Measurements from ENCODE around the gene ALDH7A1. TPM values are rescaled to one million over a fixed set of nuclear protein-coding genes. Genes with fewer than 3 reads are reported as not detected.
A peak's percentile ranks its signal among the peaks of the same experiment; 100 is the strongest.

Gene ALDH7A1
- total and polyA plus RNA-seq, 12 donors = 19.5 to 65.7 (median 48.4) TPM

DNA sequence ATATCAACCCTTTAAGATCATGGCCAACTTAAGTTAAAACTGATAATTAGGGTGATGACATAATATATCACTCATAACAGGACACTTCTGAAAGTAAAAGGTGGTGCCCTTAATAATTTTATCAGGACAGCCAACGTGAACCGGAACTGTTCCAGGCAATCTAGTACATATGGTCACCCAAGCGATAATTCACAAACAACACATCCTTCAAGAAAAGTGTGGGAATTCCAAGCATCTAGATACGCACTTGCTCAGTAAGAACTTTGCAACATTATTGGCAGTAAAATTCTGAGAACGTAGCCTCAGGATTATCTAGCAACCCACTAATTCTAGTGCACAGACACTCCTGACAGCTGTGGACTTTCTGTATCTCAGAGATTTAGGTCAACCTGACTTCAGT, 85.7 kb downstream of the ALDH7A1 start:
- Histone ChIP-seq H3K36me3 (no peaks in the 10 kb centered on the region), H3K27ac (peak overlapping the region in 9 of 10 donors; percentile 13 to 83 (median 57)), H3K4me3 (no peak overlapping the region), H3K9me3 (no peaks in the 10 kb centered on the region), H3K27me3 (no peaks in the 10 kb centered on the region), H3K4me1 (peaks cover 0 to 43% (median 15%) of the 10 kb centered on the region in 9 donors)
- TF ChIP-seq, protein P1, sequence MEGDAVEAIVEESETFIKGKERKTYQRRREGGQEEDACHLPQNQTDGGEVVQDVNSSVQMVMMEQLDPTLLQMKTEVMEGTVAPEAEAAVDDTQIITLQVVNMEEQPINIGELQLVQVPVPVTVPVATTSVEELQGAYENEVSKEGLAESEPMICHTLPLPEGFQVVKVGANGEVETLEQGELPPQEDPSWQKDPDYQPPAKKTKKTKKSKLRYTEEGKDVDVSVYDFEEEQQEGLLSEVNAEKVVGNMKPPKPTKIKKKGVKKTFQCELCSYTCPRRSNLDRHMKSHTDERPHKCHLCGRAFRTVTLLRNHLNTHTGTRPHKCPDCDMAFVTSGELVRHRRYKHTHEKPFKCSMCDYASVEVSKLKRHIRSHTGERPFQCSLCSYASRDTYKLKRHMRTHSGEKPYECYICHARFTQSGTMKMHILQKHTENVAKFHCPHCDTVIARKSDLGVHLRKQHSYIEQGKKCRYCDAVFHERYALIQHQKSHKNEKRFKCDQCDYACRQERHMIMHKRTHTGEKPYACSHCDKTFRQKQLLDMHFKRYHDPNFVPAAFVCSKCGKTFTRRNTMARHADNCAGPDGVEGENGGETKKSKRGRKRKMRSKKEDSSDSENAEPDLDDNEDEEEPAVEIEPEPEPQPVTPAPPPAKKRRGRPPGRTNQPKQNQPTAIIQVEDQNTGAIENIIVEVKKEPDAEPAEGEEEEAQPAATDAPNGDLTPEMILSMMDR (IDR thresholded peaks at IDR 0.05) = no peak
- WGBS, 2 donors = 73 to 83% methylated on average over 5 of the region's 5 CpGs
- intact Hi-C loops (cut with DNase I) = no loop called here
- ATAC-seq = peak in 3 of 8 donors; percentile 30 to 35 (median 34)
- DNase-seq = no peak

DNA sequence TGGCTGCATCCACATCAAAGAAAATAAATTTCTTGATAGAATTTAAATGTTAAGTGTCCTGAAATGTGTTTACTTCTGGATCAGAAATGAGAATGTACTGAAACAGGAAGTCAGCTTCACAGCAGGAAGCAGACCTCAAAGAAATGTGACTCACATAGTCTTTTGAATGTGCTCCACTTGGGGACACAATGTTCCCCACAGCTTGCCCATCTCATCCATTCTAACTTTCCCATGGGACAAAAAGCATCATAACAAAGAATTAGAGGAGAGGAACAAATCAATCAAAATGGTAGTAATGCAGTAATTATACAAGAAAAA, 86.1 kb downstream of the ALDH7A1 start:
- DNase-seq (no peak), ATAC-seq (peak in 5 of 8 donors; percentile 39 to 86 (median 74))
- TF ChIP-seq, protein P1 (IDR thresholded peaks at IDR 0.05) = no peak
- Histone ChIP-seq H3K27ac (peak overlapping the region in 9 of 10 donors; percentile 13 to 83 (median 57)), H3K27me3 (no peaks in the 10 kb centered on the region), H3K36me3 (no peaks in the 10 kb centered on the region), H3K4me1 (peaks cover 0 to 45% (median 19%) of the 10 kb centered on the region in 9 donors), H3K9me3 (no peaks in the 10 kb centered on the region), H3K4me3 (no peak overlapping the region)
- intact Hi-C loops (cut with DNase I) = no loop called here

DNA sequence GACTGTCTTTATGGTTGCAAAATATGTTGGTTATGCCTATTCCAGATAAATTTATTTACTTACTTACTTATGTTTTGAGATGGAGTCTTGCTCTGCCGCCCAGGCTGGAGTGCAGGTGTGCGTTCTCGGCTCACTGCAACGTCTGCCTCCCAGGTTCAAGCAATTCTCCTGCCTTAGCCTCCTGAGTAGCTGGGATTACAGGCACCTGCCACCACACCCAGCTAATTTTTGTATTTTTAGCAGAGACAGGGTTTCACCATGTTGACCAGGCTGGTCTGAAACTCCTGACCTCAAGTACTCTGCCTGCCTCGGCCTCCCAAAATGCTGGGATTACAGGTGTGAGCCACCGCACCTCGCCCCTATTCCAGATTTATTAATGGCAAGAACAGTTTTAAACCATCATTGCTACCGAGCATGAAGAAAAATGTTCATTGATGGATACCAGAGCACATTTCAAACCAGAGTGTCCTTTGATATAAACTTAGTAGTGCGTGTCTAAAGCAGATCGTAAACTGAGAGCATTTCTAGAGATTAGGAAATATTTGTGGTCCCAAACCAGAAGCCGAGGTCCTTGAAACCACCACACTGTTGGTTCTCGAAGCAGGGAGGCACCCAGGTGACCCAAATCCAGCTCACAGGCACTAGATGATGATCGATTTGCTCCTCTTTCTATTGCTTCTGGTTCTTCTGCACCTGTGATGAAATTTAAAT, 86.6 kb downstream of the ALDH7A1 start:
- peaks cover 0 to 45% (median 25%) of the 10 kb centered on the region in 9 donors for H3K4me1 ChIP-seq
- H3K4me3 ChIP-seq = no peak overlapping the region
- intact Hi-C loops (cut with DNase I) = no loop called here
- peak overlapping the region in 9 of 10 donors; percentile 13 to 83 (median 57) for H3K27ac ChIP-seq
- TF ChIP-seq, protein P1 (IDR thresholded peaks at IDR 0.05) = no peak
- DNase-seq = no peak
- no peaks in the 10 kb centered on the region for H3K36me3 ChIP-seq
- no peaks in the 10 kb centered on the region for H3K27me3 ChIP-seq
- WGBS, 2 donors = 92 to 94% methylated on average over 13 of the region's 13 CpGs
- no peak for ATAC-seq
- no peaks in the 10 kb centered on the region for H3K9me3 ChIP-seq

DNA sequence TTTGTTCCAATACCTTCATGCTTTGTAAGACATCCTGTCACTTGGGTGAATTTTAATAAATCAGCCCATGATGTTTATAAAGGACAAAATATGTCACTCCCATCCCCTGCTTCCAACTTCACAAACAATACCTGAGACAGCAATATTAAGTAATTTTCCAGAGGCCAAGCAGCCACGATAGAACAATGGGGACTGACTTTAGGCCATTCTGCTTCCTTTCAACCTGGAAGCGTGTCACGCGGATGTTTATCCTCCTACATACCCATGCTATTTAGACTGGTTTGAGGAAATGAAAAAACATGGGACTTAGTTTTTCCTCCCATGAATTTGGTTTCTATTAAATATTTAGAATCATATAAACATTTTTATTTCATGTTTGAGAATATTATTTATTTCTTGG, 88.9 kb downstream of the ALDH7A1 start:
- intact Hi-C loops (cut with DNase I) = loop anchor here in 1 of 10 donors (1.0 kb wide), 1 partner anchor 19 kb away; no protein-coding TSS in a partner anchor
- H3K4me1 ChIP-seq = peaks cover 0 to 45% (median 28%) of the 10 kb centered on the region in 9 donors
- no peak overlapping the region for H3K4me3 ChIP-seq
- peak overlapping the region; percentile 28 to 85 (median 65) for H3K27ac ChIP-seq
- ATAC-seq (peak in 7 of 8 donors; percentile 39 to 84 (median 57)), DNase-seq (peak in 1 of 2 donors; percentile 37)
- H3K9me3 ChIP-seq = no peaks in the 10 kb centered on the region
- H3K36me3 ChIP-seq = no peaks in the 10 kb centered on the region
- WGBS, 2 donors = 64 to 67% methylated on average over 4 of the region's 4 CpGs
- no peaks in the 10 kb centered on the region for H3K27me3 ChIP-seq
- TF ChIP-seq, protein P1 (IDR thresholded peaks at IDR 0.05) = no peak
